ENCODE measurements around the gene RRAS. TPM values are rescaled to one million over a fixed set of nuclear protein-coding genes. Genes with fewer than 3 reads are reported as not detected.

Gene RRAS
- total RNA-seq, 4 donors from 2014 or later: 12.9 to 28.8 (median 18.6) TPM

DNA sequence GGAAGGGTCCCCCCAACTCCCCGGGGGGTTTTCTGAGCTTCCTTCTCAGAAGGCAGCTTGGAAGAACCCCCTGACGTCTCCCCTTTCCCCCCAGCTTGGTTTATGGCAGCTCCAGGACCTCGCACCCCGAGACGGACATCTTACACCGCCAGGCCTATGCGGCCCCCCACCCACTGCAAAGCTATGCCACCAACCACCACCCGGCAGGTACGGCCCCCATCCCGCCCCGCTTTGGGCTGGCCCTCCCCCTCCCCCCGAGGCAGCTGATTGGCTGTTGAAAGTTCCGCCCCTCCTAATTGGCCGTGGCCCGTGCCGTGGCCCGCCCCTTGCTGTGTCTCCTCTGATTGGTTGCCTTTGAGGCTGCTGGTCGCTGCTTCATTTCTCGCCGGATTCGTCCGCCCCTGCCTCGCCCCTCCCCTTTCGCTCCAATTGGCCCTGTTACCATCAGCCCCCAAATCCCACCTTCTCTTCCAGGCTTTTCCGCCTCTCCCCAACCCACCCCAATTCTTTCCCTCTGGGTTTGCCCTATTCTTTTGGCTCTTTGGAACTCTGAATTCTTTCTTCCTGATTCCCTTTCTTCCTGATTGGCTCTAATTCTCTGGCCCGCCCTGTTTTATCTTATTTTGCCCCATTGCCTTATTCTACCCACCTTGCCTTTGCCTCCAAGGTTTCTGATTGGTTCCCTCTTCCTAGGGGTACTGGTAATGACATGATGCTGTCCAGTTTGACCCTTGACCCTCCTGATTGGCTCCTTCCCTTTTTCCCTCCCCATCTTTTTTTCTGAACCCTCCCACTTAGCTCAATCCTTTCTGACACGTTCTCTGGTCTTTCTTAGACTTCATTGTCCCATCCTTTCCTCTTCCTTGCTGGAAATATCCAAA is 46.5 kb downstream of the RRAS start:
- 5% methylated on average over 24 of the region's 27 CpGs for WGBS
- Histone ChIP-seq H3K4me1 (peaks cover 37% of the 10 kb centered on the region), H3K9me3 (no peaks in the 10 kb centered on the region), H3K27me3 (no peaks in the 10 kb centered on the region), H3K4me3 (peak overlapping the region; percentile 94), H3K27ac (peak overlapping the region; percentile 91), H3K36me3 (peaks cover 46% of the 10 kb centered on the region)
- DNase-seq (ENCODE audit: low spot score in 2 of 2): peak; percentile 97
- TF ChIP-seq EP300 (IDR thresholded peaks at IDR 0.05): no peak

- WGBS: 5% methylated on average over 28 of the region's 28 CpGs
- H3K4me3 ChIP-seq: peak overlapping the region; percentile 94
- DNase-seq (ENCODE audit: low spot score in 2 of 2): no peak
- H3K4me1 ChIP-seq: peaks cover 37% of the 10 kb centered on the region
- H3K27me3 ChIP-seq: no peaks in the 10 kb centered on the region
- TF ChIP-seq EP300 (IDR thresholded peaks at IDR 0.05) (no peak), POLR2AphosphoS5 (IDR thresholded peaks at IDR 0.05) (no peak), POLR2A (IDR thresholded peaks at IDR 0.05) (no peak)
- TF ChIP-seq, protein P1, sequence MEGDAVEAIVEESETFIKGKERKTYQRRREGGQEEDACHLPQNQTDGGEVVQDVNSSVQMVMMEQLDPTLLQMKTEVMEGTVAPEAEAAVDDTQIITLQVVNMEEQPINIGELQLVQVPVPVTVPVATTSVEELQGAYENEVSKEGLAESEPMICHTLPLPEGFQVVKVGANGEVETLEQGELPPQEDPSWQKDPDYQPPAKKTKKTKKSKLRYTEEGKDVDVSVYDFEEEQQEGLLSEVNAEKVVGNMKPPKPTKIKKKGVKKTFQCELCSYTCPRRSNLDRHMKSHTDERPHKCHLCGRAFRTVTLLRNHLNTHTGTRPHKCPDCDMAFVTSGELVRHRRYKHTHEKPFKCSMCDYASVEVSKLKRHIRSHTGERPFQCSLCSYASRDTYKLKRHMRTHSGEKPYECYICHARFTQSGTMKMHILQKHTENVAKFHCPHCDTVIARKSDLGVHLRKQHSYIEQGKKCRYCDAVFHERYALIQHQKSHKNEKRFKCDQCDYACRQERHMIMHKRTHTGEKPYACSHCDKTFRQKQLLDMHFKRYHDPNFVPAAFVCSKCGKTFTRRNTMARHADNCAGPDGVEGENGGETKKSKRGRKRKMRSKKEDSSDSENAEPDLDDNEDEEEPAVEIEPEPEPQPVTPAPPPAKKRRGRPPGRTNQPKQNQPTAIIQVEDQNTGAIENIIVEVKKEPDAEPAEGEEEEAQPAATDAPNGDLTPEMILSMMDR (IDR thresholded peaks at IDR 0.05): no peak
- H3K9me3 ChIP-seq: no peaks in the 10 kb centered on the region
- peak overlapping the region; percentile 91 for H3K27ac ChIP-seq
- H3K36me3 ChIP-seq: peaks cover 38% of the 10 kb centered on the region
Observed at GRCh38 chr19:49592486-49593232, 47.3 kb downstream of the RRAS start.

- WGBS: 1% methylated on average over 35 of the region's 51 CpGs
- peak overlapping the region; percentile 91 for H3K27ac ChIP-seq
- H3K4me3 ChIP-seq: peak overlapping the region; percentile 94
- H3K9me3 ChIP-seq: no peaks in the 10 kb centered on the region
- no peaks in the 10 kb centered on the region for H3K27me3 ChIP-seq
- peak in 1 of 2 donors; percentile 84 for DNase-seq (ENCODE audit: low spot score in 2 of 2)
- H3K36me3 ChIP-seq: peaks cover 30% of the 10 kb centered on the region
- peaks cover 37% of the 10 kb centered on the region for H3K4me1 ChIP-seq
- TF ChIP-seq POLR2A (IDR thresholded peaks at IDR 0.05): no peak
- TF ChIP-seq EP300 (IDR thresholded peaks at IDR 0.05): no peak
- TF ChIP-seq, protein P1 (IDR thresholded peaks at IDR 0.05): no peak
- no peak for TF ChIP-seq POLR2AphosphoS5 (IDR thresholded peaks at IDR 0.05)
Observed at GRCh38 chr19:49591731-49592485, 48.0 kb downstream of the RRAS start.

DNA sequence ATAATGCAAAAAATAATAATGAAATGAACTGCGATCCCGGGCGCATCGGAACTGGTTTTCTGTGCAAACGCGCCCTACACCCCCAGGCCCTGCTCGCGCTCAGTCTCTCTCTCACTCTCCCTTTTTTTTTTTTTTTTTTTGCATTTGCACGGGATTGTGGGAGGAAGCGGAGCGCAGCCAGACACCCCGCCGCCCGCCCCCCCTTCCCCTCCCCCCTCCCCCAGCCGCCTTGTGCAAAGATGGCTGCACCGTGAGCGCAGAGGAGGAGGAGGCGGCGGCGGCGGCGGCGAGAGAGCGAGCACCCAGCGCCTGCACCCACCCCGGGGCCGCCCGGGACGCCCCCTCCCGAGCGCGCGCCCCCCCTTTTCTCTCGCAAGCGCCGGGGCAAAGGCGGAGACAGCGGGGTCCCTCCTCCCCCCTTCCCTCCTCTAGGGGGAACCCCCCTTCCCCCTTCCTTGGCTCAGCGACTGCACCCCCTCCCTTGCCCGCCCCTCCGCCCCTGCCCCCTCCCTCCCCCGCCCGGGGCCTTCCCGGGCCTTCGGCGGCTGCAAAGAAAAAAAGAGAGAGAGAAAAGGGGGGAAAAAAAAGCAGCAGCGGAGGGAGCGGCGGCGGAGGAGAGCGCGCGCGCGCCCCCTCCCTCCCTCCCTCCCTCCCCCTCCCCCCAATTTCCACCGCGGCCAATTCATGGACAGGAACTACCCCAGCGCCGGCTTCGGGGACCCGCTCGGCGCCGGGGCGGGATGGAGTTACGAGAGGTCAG is 48.8 kb downstream of the RRAS start, which contains the start of gene PRR12:
Gene PRR12 (plus strand): TSS at position 212 of the 760 bp plus-strand sequence. CDS start 473 bp downstream, at position 685.
- H3K4me1 ChIP-seq: peaks cover 37% of the 10 kb centered on the region
- TF ChIP-seq POLR2AphosphoS5 (IDR thresholded peaks at IDR 0.05) (no peak), POLR2A (IDR thresholded peaks at IDR 0.05) (no peak), EP300 (IDR thresholded peaks at IDR 0.05) (no peak)
- TF ChIP-seq, protein P1 (IDR thresholded peaks at IDR 0.05): no peak
- H3K9me3 ChIP-seq: no peaks in the 10 kb centered on the region
- peak within 1 kb of the TSS; percentile 91 for H3K27ac ChIP-seq
- no peaks in the 10 kb centered on the region for H3K27me3 ChIP-seq
- DNase-seq (ENCODE audit: low spot score in 2 of 2): no peak
- peaks cover 23% of the 10 kb centered on the region for H3K36me3 ChIP-seq
- 0% methylated on average over 42 of the region's 66 CpGs for WGBS
- peak within 1 kb of the TSS; percentile 94 for H3K4me3 ChIP-seq

Data from suprapubic skin (tissue), 4 donors.